ENCODE results near the gene GZF1. TPM values are rescaled to one million over a fixed set of nuclear protein-coding genes. Genes with fewer than 3 reads are reported as not detected.

Gene GZF1
- 18.8 and 42.5 TPM in 2 replicates for total RNA-seq

DNA sequence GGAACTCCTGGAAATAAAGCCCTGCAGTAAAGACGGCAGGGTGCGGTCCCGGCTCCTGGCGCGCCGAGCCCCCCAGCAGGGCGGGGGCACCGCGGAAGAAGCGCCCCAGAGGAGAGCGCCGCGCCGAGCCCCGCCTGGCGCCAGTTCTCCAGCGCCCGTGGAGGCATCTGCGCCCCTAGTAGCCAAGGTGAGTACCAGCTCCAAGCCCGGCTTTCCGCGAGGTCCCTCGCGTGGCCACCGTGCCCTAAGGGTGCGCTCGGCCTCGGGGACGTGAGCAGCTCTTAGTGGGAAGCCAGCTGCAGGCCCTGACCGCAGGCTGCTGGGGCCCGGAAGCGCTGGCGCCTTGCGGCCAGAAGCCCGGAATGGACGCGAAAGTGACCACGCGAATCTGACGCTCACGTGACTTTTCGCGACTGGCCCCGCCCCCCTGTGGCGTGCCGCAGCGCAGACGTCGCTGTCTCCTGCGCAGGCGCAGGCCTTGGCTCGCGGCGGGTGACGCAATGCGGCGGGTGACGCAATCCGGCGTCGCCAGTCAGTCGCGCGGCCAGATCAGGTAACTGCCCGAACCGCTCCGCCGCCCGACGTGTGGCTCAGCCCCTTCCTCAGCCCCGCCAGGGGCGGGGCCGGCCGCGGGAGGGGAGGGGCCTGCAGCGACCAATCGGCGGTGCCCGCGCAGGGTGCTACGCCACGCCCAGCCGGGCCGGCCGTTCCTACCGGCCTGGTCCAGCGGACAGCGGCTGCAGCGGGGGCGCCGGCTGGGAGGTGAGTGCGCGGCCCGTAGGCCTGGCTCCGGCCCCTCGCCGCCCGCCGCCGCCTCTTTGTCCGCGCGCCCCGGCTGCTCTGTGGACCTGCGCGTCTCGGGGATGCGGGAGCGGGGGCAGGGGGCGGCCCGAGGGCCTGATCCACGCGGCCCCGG, at the start of gene GZF1:
Gene GZF1, plus strand, starts transcription at position 707 of the 916 bp plus-strand sequence. CDS start 2,202 bp downstream, outside the sequence.

DNA sequence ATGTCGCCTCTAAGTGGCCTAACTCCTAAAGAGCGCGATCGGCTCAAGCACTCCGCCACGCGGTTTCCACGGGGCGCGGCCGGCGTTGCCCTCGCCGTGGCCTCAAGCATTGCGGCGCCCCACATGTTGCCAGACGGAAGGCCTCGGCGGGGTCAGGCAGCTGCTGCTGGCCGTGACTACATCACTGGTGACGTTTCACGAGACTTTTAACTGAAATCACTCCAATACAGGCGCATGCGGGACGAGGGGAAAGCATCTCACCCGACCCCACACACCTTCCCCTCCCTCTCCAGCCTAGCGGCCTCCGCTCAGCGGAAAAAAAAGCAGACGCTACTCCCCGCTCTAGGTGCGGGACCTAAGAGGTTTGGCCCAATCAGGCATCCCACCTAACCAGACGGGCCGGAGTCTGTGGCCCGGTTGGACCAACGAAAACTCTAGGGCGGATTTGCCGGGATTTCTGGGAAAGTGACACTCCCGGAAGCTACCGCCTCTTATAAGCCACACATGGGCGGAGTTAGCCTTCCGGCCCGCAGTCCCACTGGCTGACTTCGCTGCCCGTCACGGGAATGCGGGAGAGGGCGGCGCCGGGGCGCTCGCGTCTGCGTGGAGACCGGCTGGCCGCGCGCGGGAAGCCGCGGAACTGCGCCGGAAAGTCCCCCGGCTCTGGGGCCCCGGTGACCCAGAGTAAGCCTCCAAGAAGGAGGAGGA, 11.6 kb upstream of the GZF1 start, which contains the start of gene NXT1:
Gene NXT1, plus strand, starts transcription at position 596 of the 708 bp plus-strand sequence. CDS start 3,251 bp downstream, outside the sequence.

GRCh38 chr20:23420943-23421931, 59.3 kb downstream of the GZF1 start, which contains the start of gene NAPB:
Gene NAPB, minus strand, starts transcription at chr20:23421488. Its CDS starts 86 bp downstream, at chr20:23421402.

Small RNA genes lying within 50 kb of the gene (small RNA-seq; reads per million reads assigned to genes)
- gene RNA5SP479 (ENCODE audit: low replicate concordance), result not detected

Other genes with a start within 250 kb of the GZF1 start
- gene NXT1, start 11.4 kb upstream of the GZF1 start, total RNA-seq, result 17.5 and 32.6 TPM in 2 replicates
- 7.9 and 9.6 TPM in 2 replicates for gene NAPB, start 59.3 kb downstream of the GZF1 start, total RNA-seq
- gene CSTL1, start 77.5 kb downstream of the GZF1 start, total RNA-seq, result not detected in 2 replicates
- gene CST11, start 90.7 kb downstream of the GZF1 start, total RNA-seq, result not detected in 2 replicates
- not detected in 2 replicates for gene CST8, start 128.9 kb downstream of the GZF1 start, total RNA-seq
- gene CST9L, start 206.3 kb downstream of the GZF1 start, total RNA-seq, result not detected in 2 replicates
- gene CST9, start 243.7 kb downstream of the GZF1 start, total RNA-seq, result not detected in 2 replicates